OCI-LY7 (cell line): Measurements from ENCODE around the gene TJP3.

Experiments
- CTCF ChIP-seq: fragments of 200-600 bp; sonication (generic); conservative IDR thresholded peaks from 2 replicates; pipeline ENCODE4 v1.5.1; 2014; ENCODE audit warnings: mild to moderate bottlenecking, antibody characterized with exemption, low read length, moderate library complexity, mixed read lengths
- EZH2phosphoT487 ChIP-seq: fragments of 200-600 bp; sonication (generic); IDR thresholded peaks from 2 replicates; pipeline ENCODE4 v1.6.1; 2018; ENCODE audit warnings: low read depth, borderline replicate concordance, mild to moderate bottlenecking, mixed run types, antibody characterized with exemption, low read length, moderate library complexity, mixed read lengths

DNA sequence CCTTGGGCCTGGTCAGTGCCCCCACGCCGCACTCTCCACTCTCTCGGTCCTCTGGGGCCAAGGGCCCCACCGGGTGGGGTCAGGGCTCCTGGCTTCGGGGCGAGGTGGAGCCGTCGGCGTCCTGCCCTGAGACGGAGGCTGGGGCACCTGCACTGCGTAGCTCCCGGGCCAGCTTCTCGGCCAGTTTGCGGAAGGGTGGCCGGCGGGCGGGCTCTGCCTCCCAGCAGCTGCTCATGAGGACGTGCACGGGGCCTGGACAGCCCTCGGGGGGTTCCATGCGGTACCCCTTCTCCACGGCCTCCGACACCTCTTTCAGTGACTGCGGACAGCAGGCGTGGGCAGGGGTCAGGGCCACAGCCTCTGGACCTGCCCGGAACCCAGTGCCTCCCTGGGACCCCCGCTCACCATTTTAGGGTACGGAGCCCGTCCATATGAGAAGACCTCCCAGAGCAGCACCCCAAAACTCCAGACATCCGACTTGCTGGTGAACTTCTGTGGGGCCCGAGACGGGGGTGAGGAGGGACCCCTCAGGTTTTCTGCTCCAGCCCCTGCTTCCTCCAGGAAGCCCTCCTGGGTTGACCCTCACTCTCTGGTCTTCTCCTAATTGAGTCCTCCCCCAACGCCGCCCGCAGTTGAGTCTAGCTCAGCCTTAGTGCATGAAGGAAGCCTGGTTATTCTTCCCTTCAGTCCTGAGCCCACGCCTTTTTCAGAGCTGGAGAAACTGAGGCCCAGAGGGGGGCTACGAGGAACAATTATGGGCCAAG lies 70.1 kb downstream of the TJP3 start:
- TF ChIP-seq CTCF = no peak
- TF ChIP-seq EZH2phosphoT487 = no peak
